Nephron progenitor cell (in vitro differentiated cells): ENCODE measurements around the gene MIB2.
A peak's percentile ranks its signal among the peaks of the same experiment; 100 is the strongest.

Source experiments
- DNase-seq: peaks from one replicate; pipeline ENCODE4 v3.0.0; 2021
- H3K27ac Mint-ChIP-seq: 2 replicates; pipeline ENCODE4 v1.8.0; 2021; ENCODE audit warnings: mild to moderate bottlenecking, moderate library complexity, mixed read lengths
- H3K27me3 Mint-ChIP-seq: 2 replicates; pipeline ENCODE4 v1.8.0; 2021; ENCODE audit warnings: mild to moderate bottlenecking, low read depth, mixed read lengths; ENCODE audit not compliant: poor library complexity
- H3K36me3 Mint-ChIP-seq: 2 replicates; pipeline ENCODE4 v1.8.0; 2021; ENCODE audit warnings: low read depth, mixed read lengths
- H3K4me1 Mint-ChIP-seq: 2 replicates; pipeline ENCODE4 v1.8.0; 2021; ENCODE audit warnings: mixed read lengths
- H3K4me3 Mint-ChIP-seq: 2 replicates; pipeline ENCODE4 v1.8.0; 2021; ENCODE audit warnings: mild to moderate bottlenecking, moderate library complexity, mixed read lengths
- H3K9me3 Mint-ChIP-seq: 2 replicates; pipeline ENCODE4 v1.8.0; 2021; ENCODE audit warnings: mild to moderate bottlenecking, moderate library complexity, mixed read lengths
- CTCF ChIP-seq: fragments of 200-600 bp; sonication (generic); IDR thresholded peaks from 2 replicates; pipeline ENCODE4 v1.5.0; 2021; ENCODE audit warnings: antibody characterized with exemption

MIB2 gene

GRCh38 chr1:1574721-1575537, 40.4 kb upstream of the MIB2 start, which contains the start of gene SSU72:
Gene SSU72, minus strand, starts transcription at chr1:1574863. Its CDS starts 306 bp downstream, at chr1:1574557.
- H3K9me3 Mint-ChIP-seq = no peaks in the 10 kb centered on the region
- no peak for TF ChIP-seq CTCF

GRCh38 chr1:1577367-1578011, 37.8 kb upstream of the MIB2 start:
- peaks cover 45% of the 10 kb centered on the region for H3K4me1 Mint-ChIP-seq
- DNase-seq = peak; percentile 69
- H3K4me3 Mint-ChIP-seq = peak overlapping the region; percentile 68
- H3K27ac Mint-ChIP-seq = peak overlapping the region; percentile 92
- peaks cover 47% of the 10 kb centered on the region for H3K27me3 Mint-ChIP-seq
- H3K36me3 Mint-ChIP-seq = no peaks in the 10 kb centered on the region
- TF ChIP-seq CTCF = no peak
- no peaks in the 10 kb centered on the region for H3K9me3 Mint-ChIP-seq

More at GRCh38 chr1:1574721-1575537, 40.4 kb upstream of the MIB2 start, which contains the start of gene SSU72:
- Mint-ChIP-seq H3K4me3 (peak within 1 kb of the TSS; percentile 99), H3K27ac (peak within 1 kb of the TSS; percentile 99), H3K36me3 (peaks cover 14% of the 10 kb centered on the region), H3K27me3 (peaks cover 24% of the 10 kb centered on the region), H3K4me1 (peaks cover 53% of the 10 kb centered on the region)
- DNase-seq = peak; percentile 93

- Mint-ChIP-seq H3K27me3 (peaks cover 57% of the 10 kb centered on the region), H3K4me3 (no peak overlapping the region)
These were observed 36.8 kb upstream of the MIB2 start for GRCh38 chr1:1578371-1578940.

GRCh38 chr1:1582585-1583346, 32.5 kb upstream of the MIB2 start:
- TF ChIP-seq CTCF = no peak
- H3K9me3 Mint-ChIP-seq = no peaks in the 10 kb centered on the region
- peaks cover 89% of the 10 kb centered on the region for H3K27me3 Mint-ChIP-seq
- H3K4me3 Mint-ChIP-seq = no peak overlapping the region
- H3K4me1 Mint-ChIP-seq = peaks cover 17% of the 10 kb centered on the region
- no peak for DNase-seq
- no peak overlapping the region for H3K27ac Mint-ChIP-seq
- no peaks in the 10 kb centered on the region for H3K36me3 Mint-ChIP-seq

More at GRCh38 chr1:1578371-1578940, 36.8 kb upstream of the MIB2 start:
- Mint-ChIP-seq H3K4me1 (peaks cover 41% of the 10 kb centered on the region), H3K9me3 (no peaks in the 10 kb centered on the region), H3K36me3 (no peaks in the 10 kb centered on the region), H3K27ac (no peak overlapping the region)
- TF ChIP-seq CTCF = no peak
- DNase-seq = no peak

GRCh38 chr1:1583347-1584010, 31.8 kb upstream of the MIB2 start:
- peaks cover 14% of the 10 kb centered on the region for H3K4me1 Mint-ChIP-seq

More at GRCh38 chr1:1583347-1584010, 31.8 kb upstream of the MIB2 start:
- no peaks in the 10 kb centered on the region for H3K9me3 Mint-ChIP-seq
- TF ChIP-seq CTCF = no peak
- peaks cover 89% of the 10 kb centered on the region for H3K27me3 Mint-ChIP-seq
- H3K4me3 Mint-ChIP-seq = no peak overlapping the region
- no peaks in the 10 kb centered on the region for H3K36me3 Mint-ChIP-seq
- H3K27ac Mint-ChIP-seq = no peak overlapping the region
- no peak for DNase-seq
